Measurements from ENCODE around the gene ADARB2. TPM values are rescaled to one million over a fixed set of nuclear protein-coding genes. Genes with fewer than 3 reads are reported as not detected.
"Not testable (repeated sequence)": the region's sequence is repeated elsewhere in the genome, so short reads cannot be mapped to it uniquely, and the experiment has no call there.

The ADARB2 gene
- total RNA-seq, 1 experiment from 2014 or later: not detected

GRCh38 chr10:1551636-1552338 is 185.5 kb downstream of the ADARB2 start:
- in situ Hi-C loops (cut with HindIII; ENCODE audit: low pct_unique_long_range_greater_than_20kb, low sequenced_read_pairs): no loop called here
- DNase-seq (ENCODE audit: low read depth): no peak

- no peak for DNase-seq (ENCODE audit: low read depth)
- in situ Hi-C loops (cut with HindIII; ENCODE audit: low pct_unique_long_range_greater_than_20kb, low sequenced_read_pairs): no loop called here
These were observed 186.7 kb downstream of the ADARB2 start for GRCh38 chr10:1550616-1551015.

GRCh38 chr10:1550291-1550595 is 187.1 kb downstream of the ADARB2 start:
- DNase-seq (ENCODE audit: low read depth): no peak
- in situ Hi-C loops (cut with HindIII; ENCODE audit: low pct_unique_long_range_greater_than_20kb, low sequenced_read_pairs): no loop called here

DNA sequence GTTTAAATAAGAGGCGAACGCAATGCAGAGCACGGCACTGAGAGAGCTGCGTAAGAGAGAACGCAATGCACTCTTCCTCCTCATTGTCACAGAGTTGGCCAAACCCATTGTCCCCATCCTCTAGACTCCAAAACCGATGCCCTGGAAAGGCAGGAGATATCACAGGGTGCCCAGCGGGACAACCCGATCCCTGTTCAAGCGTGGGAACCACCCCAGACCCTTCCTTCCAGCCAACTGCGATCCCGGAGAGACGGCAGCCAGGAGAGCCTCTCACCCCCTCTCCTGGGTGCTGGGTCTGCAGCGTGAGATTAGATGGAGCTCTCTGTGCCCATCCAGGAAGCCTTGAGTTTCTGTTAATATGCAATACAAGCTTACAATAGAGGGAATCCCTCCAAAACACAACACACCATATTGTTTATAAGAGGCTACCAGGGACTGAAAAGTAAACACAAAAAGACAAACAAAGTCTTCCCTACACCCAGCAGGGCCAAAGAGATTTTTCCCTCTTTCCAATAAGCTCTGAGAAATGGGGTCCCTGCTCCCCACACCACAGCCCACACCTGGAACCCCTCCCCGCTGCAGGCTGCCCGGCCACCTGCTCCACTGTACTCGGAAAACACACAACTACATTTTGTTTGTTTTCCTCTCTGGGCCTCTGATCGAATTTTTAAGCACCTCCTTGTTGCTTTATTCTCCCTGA is 187.6 kb downstream of the ADARB2 start:
- DNase-seq (ENCODE audit: low read depth): no peak
- in situ Hi-C loops (cut with HindIII; ENCODE audit: low pct_unique_long_range_greater_than_20kb, low sequenced_read_pairs): no loop called here

GRCh38 chr10:1548596-1548995 is 188.7 kb downstream of the ADARB2 start:
- in situ Hi-C loops (cut with HindIII; ENCODE audit: low pct_unique_long_range_greater_than_20kb, low sequenced_read_pairs): no loop called here
- DNase-seq (ENCODE audit: low read depth): no peak

GRCh38 chr10:1548146-1548545 is 189.2 kb downstream of the ADARB2 start:
- in situ Hi-C loops (cut with HindIII; ENCODE audit: low pct_unique_long_range_greater_than_20kb, low sequenced_read_pairs): no loop called here
- no peak for DNase-seq (ENCODE audit: low read depth)

DNA sequence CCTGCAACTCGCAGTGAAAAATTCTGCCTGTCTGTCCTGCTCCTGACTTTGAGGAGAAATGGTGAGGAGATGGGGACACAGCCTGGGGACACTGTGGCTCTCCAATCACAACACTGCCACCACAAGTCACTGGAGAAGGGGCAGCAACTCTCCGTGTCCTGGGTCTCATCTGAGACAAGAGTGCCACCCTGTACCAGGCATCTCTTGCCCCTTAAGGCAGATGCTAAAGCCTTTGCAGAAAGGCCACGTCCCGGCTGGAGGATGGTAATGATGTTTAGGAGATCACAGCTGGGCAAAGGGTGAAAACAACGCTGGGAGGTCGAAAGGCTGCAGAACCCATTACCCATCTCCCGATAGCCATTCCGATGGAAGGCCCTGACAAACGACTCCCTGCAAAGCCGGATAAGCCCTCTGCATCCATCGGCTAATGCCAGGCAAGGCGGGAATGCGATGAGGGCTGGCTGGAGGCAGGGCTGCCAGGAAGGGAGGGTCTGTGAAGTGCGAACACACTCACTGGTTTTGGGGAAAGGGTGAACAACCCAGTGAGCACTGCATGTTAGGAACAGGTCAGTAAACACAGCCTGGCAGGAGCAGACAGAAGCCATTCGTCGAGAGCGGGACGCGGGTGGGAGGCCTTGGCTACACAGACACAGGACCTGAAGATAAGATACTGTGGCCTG is 190.8 kb downstream of the ADARB2 start:
- in situ Hi-C loops (cut with HindIII; ENCODE audit: low pct_unique_long_range_greater_than_20kb, low sequenced_read_pairs): no loop called here
- no peak for DNase-seq (ENCODE audit: low read depth)

GRCh38 chr10:1545524-1545923 is 191.8 kb downstream of the ADARB2 start:
- in situ Hi-C loops (cut with HindIII; ENCODE audit: low pct_unique_long_range_greater_than_20kb, low sequenced_read_pairs): no loop called here

DNA sequence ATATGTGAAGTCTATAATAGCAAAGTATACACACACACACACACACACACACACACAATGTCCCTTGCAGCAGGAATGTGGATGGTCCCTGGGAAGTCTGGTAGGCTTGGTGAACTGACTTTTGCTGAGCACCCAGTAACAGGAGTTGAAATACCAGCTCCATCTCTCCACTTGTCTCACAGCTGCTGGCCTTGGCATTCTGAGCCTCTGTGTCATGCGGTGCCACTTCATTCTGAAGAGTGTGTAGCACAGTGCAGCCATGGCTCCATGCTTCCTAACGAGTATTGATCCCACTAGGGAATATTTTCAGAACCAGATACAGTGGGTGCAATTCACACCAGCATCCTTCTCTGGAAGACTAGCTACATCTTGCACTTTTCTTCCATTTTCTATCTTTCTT is 192.4 kb downstream of the ADARB2 start:
- in situ Hi-C loops (cut with HindIII; ENCODE audit: low pct_unique_long_range_greater_than_20kb, low sequenced_read_pairs): no loop called here
- no peak for DNase-seq (ENCODE audit: low read depth)

More at GRCh38 chr10:1545524-1545923, 191.8 kb downstream of the ADARB2 start:
- DNase-seq (ENCODE audit: low read depth): no peak

DNA sequence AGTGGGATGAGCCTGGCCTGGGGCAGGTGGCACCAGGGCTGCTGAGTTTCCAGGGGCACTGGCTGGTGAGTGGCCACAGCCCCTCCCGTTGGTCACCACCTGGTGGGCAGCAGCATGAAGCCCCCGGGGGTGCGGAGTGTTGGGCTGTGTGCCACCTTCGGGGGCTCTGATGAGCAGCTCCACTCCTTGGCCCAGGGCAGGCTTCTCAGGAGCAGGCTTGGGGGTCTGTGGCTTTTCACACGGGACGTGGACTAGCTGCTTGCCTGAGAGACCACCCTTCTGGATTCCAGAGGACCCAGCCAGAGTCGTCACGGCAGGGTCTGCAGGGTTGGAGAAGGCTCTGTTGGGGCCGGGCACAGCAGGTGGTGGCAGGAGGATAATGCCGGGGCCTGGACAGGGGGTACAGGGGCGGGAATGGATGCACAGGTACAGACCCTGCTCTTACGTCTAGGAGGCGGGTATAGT is 193.1 kb downstream of the ADARB2 start:
- no peak for DNase-seq (ENCODE audit: low read depth)
- in situ Hi-C loops (cut with HindIII; ENCODE audit: low pct_unique_long_range_greater_than_20kb, low sequenced_read_pairs): no loop called here

DNA sequence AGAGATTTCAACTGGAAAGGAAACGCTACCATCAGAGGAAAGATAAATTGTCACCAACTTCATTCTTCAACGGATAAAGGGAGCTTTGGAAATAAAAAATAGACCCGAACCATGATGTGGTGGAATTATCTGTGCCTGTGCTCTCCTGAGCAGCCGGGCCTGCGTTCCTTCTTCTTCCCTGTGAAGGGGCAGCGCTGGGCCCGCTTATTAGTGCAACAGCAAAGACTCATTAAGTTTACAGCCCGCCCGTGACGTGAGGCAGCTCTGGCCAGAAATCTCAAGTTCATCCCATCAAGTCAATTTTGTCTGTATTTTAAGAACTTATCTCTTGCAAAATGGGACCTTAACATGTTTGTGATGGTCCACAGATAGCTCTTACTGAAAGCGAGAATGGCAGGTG is 193.7 kb downstream of the ADARB2 start:
- DNase-seq (ENCODE audit: low read depth): no peak
- in situ Hi-C loops (cut with HindIII; ENCODE audit: low pct_unique_long_range_greater_than_20kb, low sequenced_read_pairs): no loop called here

DNA sequence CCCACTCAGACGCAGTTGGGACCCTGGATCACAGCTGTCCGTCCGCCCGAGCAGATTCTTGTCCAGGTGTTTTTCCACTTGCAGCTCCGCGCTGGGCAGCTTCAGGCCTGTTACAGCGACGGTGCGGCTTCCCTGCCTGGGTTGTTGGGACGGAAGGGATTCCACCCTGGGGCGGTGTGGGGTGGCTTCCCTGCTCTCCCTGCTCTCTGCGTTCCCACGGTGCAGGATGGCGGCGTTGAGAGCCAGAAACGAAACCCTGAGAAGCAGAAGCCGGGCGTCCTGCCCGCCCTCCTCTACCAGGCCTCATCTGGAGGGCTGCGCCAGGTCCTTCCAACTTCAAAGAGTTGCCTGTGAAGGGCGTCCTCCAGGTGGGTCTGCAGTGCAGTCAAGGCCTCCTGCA is 194.4 kb downstream of the ADARB2 start:
- DNase-seq (ENCODE audit: low read depth): no peak
- in situ Hi-C loops (cut with HindIII; ENCODE audit: low pct_unique_long_range_greater_than_20kb, low sequenced_read_pairs): no loop called here

DNA sequence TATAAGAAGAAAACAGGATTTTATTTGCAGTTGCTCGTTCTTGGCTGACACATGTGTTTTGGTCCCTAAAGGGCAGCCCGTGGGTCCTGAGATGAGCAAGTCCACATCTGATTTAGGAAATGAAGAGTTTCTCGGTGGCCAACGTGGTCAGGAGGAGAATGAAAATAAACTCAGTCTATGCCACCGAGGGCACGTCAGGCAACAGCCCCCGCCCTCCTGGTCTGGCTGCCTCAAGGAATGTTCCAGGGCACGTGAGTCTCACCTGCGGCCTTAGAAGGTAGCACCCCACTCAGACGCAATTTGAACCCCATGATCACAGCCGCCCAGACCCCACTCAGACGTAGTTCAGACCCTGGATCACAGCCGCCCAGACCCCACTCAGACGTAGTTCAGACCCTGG is 197.2 kb downstream of the ADARB2 start:
- DNase-seq (ENCODE audit: low read depth): no peak
- in situ Hi-C loops (cut with HindIII; ENCODE audit: low pct_unique_long_range_greater_than_20kb, low sequenced_read_pairs): no loop called here

DNA sequence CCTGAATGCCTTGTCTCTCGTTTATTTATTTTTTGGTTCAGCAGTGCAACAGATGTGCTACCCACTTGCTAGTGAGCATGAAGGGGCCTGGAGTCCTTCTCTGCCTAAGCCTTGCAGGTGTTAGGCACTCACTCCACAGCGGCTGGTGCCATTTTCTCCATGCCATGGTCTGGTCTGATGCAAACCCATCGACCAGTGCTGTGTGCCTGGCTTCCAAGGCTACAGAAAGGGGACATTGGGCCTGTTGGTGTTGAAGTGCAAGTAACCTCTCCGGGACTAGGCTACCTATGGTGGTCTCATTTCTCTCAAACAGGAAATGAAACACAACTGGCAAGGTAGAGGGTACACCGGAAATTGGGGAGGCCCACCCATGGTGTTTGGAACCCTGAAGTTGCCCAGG is 198.1 kb downstream of the ADARB2 start:
- DNase-seq (ENCODE audit: low read depth): no peak
- in situ Hi-C loops (cut with HindIII; ENCODE audit: low pct_unique_long_range_greater_than_20kb, low sequenced_read_pairs): no loop called here

DNA sequence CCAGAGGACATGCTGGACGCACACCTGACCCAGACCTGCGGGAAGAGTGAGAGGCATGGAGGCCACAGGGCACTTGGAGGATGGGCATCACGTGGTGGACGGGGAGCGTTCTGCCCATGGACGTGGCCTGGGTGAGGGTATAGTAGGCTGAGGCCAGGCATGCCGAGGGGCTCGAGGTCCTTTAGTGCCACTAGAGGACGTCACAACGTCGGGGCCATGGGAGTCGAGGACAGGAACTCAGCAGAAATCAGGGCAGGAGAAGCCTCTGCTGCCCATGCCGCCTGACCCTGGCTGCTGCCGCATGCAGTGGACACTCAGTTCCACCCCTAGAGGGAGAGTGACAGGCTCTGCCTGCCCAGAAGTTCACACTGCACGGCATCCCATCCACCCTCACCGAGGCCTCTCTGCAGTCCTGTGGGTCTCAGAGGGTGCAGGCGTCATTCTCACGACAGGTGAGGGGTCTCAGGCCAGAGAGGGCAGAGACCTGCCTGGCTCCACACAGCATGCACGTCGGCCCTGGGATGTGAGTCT is 198.7 kb downstream of the ADARB2 start:
- DNase-seq (ENCODE audit: low read depth): no peak
- in situ Hi-C loops (cut with HindIII; ENCODE audit: low pct_unique_long_range_greater_than_20kb, low sequenced_read_pairs): no loop called here

DNA sequence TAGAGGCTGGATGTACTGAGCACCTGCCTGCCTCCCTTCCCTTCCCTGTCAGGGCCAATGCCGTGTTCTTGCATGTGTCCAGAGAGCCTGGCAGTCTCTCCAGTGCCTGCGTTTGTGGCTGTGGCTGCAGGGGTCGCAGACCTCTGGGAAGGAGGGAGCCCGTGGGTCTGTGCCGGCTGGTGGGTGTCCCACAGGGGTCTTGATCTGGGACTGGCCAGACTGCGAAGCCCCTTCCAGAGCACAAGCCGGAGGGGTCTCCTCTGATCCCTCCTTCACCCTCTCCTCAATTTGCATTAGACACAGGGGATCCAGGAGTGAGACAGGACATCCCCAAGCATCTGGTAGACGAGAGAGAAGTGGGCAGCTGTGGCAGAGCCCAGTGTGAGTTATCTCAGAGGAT is 199.2 kb downstream of the ADARB2 start:
- DNase-seq (ENCODE audit: low read depth): no peak
- in situ Hi-C loops (cut with HindIII; ENCODE audit: low pct_unique_long_range_greater_than_20kb, low sequenced_read_pairs): no loop called here

DNA sequence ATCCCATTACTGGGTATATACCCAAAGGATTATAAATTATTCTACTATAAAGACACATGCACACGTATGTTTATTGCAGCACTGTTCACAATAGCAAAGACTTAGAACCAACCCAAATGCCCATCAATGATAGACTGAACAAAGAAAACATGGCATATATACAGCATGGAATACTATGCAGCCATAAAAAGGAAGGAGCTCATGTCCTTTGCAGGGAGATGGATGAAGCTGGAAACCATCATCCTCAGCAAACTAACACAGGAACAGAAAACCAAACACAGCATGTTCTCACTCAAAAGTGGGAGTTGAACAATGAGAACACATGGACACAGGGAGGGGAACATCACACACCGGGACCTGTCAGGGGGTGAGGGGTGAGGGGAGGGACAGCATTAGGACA is 199.9 kb downstream of the ADARB2 start:
- in situ Hi-C loops (cut with HindIII; ENCODE audit: low pct_unique_long_range_greater_than_20kb, low sequenced_read_pairs); DNase-seq (ENCODE audit: low read depth): not testable (repeated sequence)

- no peak for DNase-seq (ENCODE audit: low read depth)
These were observed 201.0 kb downstream of the ADARB2 start for GRCh38 chr10:1536341-1536740.

GRCh38 chr10:1535301-1535965 is 201.9 kb downstream of the ADARB2 start:
- in situ Hi-C loops (cut with HindIII; ENCODE audit: low pct_unique_long_range_greater_than_20kb, low sequenced_read_pairs): no loop called here
- no peak for DNase-seq (ENCODE audit: low read depth)

More at GRCh38 chr10:1536341-1536740, 201.0 kb downstream of the ADARB2 start:
- in situ Hi-C loops (cut with HindIII; ENCODE audit: low pct_unique_long_range_greater_than_20kb, low sequenced_read_pairs): no loop called here
